ENCODE data around the gene RNF19B.
"Not testable (repeated sequence)": the region's sequence is repeated elsewhere in the genome, so short reads cannot be mapped to it uniquely, and the experiment has no call there.

RNF19B gene

GRCh38 chr1:32992489-32993323 lies 28.1 kb upstream of the RNF19B start:
- no peak for DNase-seq

- DNase-seq, result no peak
These were observed 27.3 kb upstream of the RNF19B start for GRCh38 chr1:32991819-32992488.

- DNase-seq, result no peak
These were observed 26.8 kb upstream of the RNF19B start for GRCh38 chr1:32991386-32991785.

GRCh38 chr1:32990887-32991286 lies 26.3 kb upstream of the RNF19B start:
- no peak for DNase-seq

GRCh38 chr1:32989160-32990050 lies 24.8 kb upstream of the RNF19B start:
- no peak for DNase-seq

- DNase-seq, result no peak
These were observed 24.1 kb upstream of the RNF19B start for GRCh38 chr1:32988665-32989064.

- DNase-seq, result no peak
These were observed 20.6 kb upstream of the RNF19B start for GRCh38 chr1:32985226-32985625.

- no peak for DNase-seq
These were observed 20.0 kb upstream of the RNF19B start for GRCh38 chr1:32984455-32985171.

- no peak for DNase-seq
These were observed 19.5 kb upstream of the RNF19B start for GRCh38 chr1:32984090-32984454.

- DNase-seq, result no peak
These were observed 18.4 kb upstream of the RNF19B start for GRCh38 chr1:32983020-32983419.

GRCh38 chr1:32981003-32981901 lies 16.6 kb upstream of the RNF19B start:
- DNase-seq, result no peak

GRCh38 chr1:32980080-32980479 lies 15.5 kb upstream of the RNF19B start:
- DNase-seq, result no peak

GRCh38 chr1:32978854-32979253 lies 14.2 kb upstream of the RNF19B start:
- no peak for DNase-seq

GRCh38 chr1:32977546-32978087 lies 13.0 kb upstream of the RNF19B start:
- DNase-seq, result no peak

GRCh38 chr1:32975055-32975454 lies 10.4 kb upstream of the RNF19B start:
- not testable (repeated sequence) for DNase-seq

GRCh38 chr1:32973458-32973857 lies 8.8 kb upstream of the RNF19B start:
- DNase-seq, result not testable (repeated sequence)

- DNase-seq, result peak; percentile 31
These were observed 8.3 kb upstream of the RNF19B start for GRCh38 chr1:32972814-32973428.

GRCh38 chr1:32971576-32971975 lies 7.0 kb upstream of the RNF19B start:
- no peak for DNase-seq

- DNase-seq, result no peak
These were observed 6.5 kb upstream of the RNF19B start for GRCh38 chr1:32971156-32971555.

- no peak for DNase-seq
These were observed 5.0 kb upstream of the RNF19B start for GRCh38 chr1:32969566-32969965.
